KOPT-K1 (cell line): ENCODE results near the gene VPS16.
A peak's percentile ranks its signal among the peaks of the same experiment; 100 is the strongest.

ENCODE experiments used
- H3K27ac ChIP-seq: fragments of 200-600 bp; sonication (generic); 2 replicates; pipeline ENCODE4 v1.5.1; 2016; ENCODE audit warnings: antibody characterized with exemption, mild to moderate bottlenecking, low read depth, low read length; ENCODE audit not compliant: poor library complexity, severe bottlenecking
- H3K36me3 ChIP-seq: fragments of 200-600 bp; sonication (generic); 2 replicates; pipeline ENCODE4 v1.5.1; 2017; ENCODE audit warnings: antibody characterized with exemption, mild to moderate bottlenecking, low read length, moderate library complexity; ENCODE audit not compliant: insufficient read depth
- H3K9me3 ChIP-seq: fragments of 200-600 bp; sonication (generic); 2 replicates; pipeline ENCODE4 v1.5.1; 2017; ENCODE audit warnings: antibody characterized with exemption, low read length, mild to moderate bottlenecking; ENCODE audit not compliant: insufficient read depth, poor library complexity, severe bottlenecking

The VPS16 gene

GRCh38 chr20:2838170-2838797 lies 2.3 kb upstream of the VPS16 start:
- Histone ChIP-seq H3K27ac (no peak overlapping the region), H3K9me3 (no peaks in the 10 kb centered on the region), H3K36me3 (peaks cover 26% of the 10 kb centered on the region; the same call in 1 of the 2 replicates)

GRCh38 chr20:2838847-2839671 lies 1.5 kb upstream of the VPS16 start:
- Histone ChIP-seq H3K36me3 (peaks cover 26% of the 10 kb centered on the region; the same call in 1 of the 2 replicates), H3K9me3 (no peaks in the 10 kb centered on the region), H3K27ac (no peak overlapping the region)

DNA sequence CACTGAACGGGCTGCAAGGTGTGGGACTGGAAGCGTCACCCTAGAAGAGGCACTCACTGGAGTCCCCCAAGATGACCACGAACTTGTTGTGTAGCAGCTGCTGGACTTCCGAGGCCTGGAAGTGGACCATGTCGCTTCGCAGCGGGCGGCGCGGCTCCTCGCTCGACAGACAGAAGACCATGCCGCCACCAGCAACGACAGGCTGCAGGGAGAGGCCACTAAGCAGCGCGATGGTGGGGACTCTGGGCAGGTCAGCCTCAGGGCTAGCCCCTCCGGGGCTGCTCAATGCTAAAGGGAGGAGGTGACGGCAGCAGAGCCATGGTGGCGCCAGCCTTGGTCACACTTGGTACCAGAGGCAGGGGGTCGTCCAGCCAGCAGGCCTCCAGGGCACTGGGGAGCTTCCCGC lies 810 bp upstream of the VPS16 start:
- H3K27ac ChIP-seq, result peak overlapping the region; percentile 84
- no peaks in the 10 kb centered on the region for H3K9me3 ChIP-seq
- H3K36me3 ChIP-seq, result peaks cover 26% of the 10 kb centered on the region; the same call in 1 of the 2 replicates

- Histone ChIP-seq H3K9me3 (no peaks in the 10 kb centered on the region), H3K36me3 (peaks cover 20% of the 10 kb centered on the region; the same call in 1 of the 2 replicates), H3K27ac (peak overlapping the region; percentile 84)
Observed at GRCh38 chr20:2840967-2841531, 504 bp downstream of the VPS16 start.

DNA sequence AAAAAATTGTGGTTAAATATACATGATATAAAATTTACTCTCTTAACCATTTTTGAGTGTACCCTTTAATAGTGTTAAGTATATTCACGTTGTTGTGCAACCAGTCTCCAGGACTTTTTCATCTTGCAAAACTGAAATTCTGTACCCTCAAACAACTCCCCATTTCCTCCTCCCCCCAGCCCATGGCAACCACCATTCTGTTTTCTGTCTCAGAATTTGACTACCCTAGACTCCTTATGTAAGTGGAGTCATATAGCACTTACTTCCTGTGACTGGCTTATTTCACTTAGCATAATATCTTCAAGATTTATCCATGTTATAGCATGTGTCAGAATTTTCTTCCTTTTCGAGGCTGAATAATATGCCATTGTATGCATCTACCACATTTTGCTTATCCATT lies 5.1 kb downstream of the VPS16 start:
- no peaks in the 10 kb centered on the region for H3K36me3 ChIP-seq
- no peak overlapping the region for H3K27ac ChIP-seq
- no peaks in the 10 kb centered on the region for H3K9me3 ChIP-seq

- no peaks in the 10 kb centered on the region for H3K9me3 ChIP-seq
- no peaks in the 10 kb centered on the region for H3K36me3 ChIP-seq
- H3K27ac ChIP-seq, result no peak overlapping the region
Observed at GRCh38 chr20:2846698-2847097, 6.2 kb downstream of the VPS16 start.

DNA sequence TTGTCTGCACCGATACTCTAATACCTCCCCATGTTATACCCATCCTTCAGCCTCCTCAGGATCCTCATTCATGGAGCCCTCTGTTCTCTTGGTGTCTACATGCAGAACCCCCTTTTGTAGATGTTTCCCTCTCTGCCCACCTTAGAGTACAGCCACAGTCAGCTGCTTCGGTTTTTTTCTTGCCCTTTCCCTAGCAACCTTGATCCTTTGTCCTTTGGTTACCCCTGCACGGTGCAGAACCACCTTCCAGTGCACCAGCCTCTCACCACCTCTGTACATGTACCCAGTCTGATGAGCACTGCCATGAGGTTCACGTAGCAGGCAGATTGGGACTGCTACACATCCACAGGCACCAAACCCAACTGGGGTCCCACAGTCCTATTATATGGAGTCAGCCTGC lies 7.3 kb downstream of the VPS16 start:
- no peaks in the 10 kb centered on the region for H3K9me3 ChIP-seq
- H3K36me3 ChIP-seq, result no peaks in the 10 kb centered on the region
- H3K27ac ChIP-seq, result no peak overlapping the region

GRCh38 chr20:2849529-2849928 lies 9.0 kb downstream of the VPS16 start:
- Histone ChIP-seq H3K27ac (no peak overlapping the region), H3K36me3 (no peaks in the 10 kb centered on the region), H3K9me3 (no peaks in the 10 kb centered on the region)

GRCh38 chr20:2851086-2851485 lies 10.5 kb downstream of the VPS16 start:
- Histone ChIP-seq H3K9me3 (no peaks in the 10 kb centered on the region), H3K36me3 (no peaks in the 10 kb centered on the region), H3K27ac (no peak overlapping the region)

DNA sequence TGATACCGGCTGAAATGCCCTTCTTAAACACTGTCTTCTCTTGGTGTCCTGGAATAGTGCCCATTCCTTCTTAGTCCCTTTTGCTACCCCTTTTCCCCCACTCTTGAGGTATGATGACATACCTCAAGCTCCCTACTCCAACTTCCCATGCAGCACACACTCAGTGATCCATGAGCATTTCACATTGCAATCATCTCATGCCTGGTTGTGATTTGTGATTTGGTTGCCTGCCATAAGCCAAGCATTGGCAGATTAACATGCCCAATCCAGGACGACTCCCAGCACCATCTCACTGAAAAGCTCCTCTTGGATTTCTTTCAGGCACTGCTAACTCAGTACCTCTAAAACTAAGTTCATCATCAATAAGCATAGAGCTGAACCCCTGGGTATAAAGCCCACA lies 18.0 kb downstream of the VPS16 start:
- Histone ChIP-seq H3K27ac (no peak overlapping the region), H3K9me3 (no peaks in the 10 kb centered on the region), H3K36me3 (peaks cover 30% of the 10 kb centered on the region; the same call in 1 of the 2 replicates)

DNA sequence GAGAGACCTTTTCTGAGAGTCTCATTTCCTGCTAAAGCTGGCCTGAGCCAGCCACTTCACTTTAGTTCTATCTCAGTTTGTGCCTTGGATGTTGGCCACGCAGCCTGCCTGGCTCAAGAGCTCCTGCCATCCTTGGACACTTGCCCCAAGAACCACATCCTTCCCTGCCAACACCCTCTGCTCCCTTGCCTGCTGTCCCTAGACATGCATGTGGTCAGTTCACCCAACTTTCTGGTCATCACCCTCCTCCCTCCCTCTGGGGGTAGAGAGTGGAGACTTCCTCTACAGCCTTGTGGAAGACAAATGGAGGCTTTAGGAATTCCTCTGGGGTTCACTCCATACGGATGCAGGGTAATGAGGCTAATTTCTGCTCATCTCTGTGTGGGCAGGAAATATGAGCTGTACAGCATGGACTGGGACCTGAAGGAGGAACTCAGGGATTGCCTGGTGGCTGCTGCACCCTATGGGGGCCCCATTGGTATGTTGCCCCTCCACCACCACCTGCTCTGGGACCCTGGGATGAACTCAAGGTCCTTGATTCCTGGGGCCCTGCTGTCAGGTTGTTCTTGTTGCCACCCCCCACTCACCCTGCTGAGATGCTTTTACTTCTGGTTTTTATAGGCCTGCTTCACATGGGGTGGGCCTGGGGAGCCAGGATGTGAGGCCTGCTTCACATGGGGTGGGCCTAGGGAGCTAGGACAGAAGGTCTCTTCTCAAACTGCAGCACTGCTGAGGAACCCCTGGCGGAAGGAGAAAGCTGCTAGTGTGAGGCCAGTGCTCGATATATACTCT lies 19.0 kb downstream of the VPS16 start:
- peaks cover 38% of the 10 kb centered on the region; the same call in 1 of the 2 replicates for H3K36me3 ChIP-seq
- H3K9me3 ChIP-seq, result no peaks in the 10 kb centered on the region
- H3K27ac ChIP-seq, result no peak overlapping the region

- Histone ChIP-seq H3K27ac (no peak overlapping the region), H3K9me3 (no peaks in the 10 kb centered on the region), H3K36me3 (peaks cover 64% of the 10 kb centered on the region)
Observed at GRCh38 chr20:2864626-2865025, 24.1 kb downstream of the VPS16 start.

DNA sequence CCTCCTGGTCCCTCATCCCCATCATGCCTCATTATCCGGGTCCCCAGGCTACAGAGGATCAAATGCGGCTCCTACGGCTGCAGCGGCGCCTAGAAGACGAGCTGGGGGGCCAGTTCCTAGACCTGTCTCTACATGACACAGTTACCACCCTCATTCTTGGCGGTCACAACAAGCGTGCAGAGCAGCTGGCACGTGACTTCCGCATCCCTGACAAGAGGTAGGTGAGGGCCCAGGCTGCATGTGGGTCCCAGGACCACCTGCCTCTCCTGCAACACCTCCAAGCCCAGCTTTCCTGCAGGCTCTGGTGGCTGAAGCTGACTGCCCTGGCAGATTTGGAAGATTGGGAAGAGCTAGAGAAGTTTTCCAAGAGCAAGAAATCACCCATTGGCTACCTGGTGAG lies 24.6 kb downstream of the VPS16 start:
- Histone ChIP-seq H3K36me3 (peaks cover 64% of the 10 kb centered on the region), H3K27ac (no peak overlapping the region), H3K9me3 (no peaks in the 10 kb centered on the region)

GRCh38 chr20:2865630-2866029 lies 25.1 kb downstream of the VPS16 start:
- H3K9me3 ChIP-seq, result no peaks in the 10 kb centered on the region
- peaks cover 59% of the 10 kb centered on the region for H3K36me3 ChIP-seq
- H3K27ac ChIP-seq, result no peak overlapping the region

- H3K27ac ChIP-seq, result no peak overlapping the region
- peaks cover 53% of the 10 kb centered on the region for H3K36me3 ChIP-seq
- H3K9me3 ChIP-seq, result no peaks in the 10 kb centered on the region
Observed at GRCh38 chr20:2866236-2866635, 25.7 kb downstream of the VPS16 start.
